ENCODE data around the gene CHURC1.

Gene CHURC1

GRCh38 chr14:64945431-64946178 is 31.4 kb downstream of the CHURC1 start:
- Histone ChIP-seq H3K36me3 (ENCODE audit: insufficient read depth, low read length) (peaks cover 8% of the 10 kb centered on the region; the same call in 1 of the 2 replicates), H3K4me3 (no peak overlapping the region), H3K9ac (ENCODE audit: insufficient read length) (no peak overlapping the region), H3K9me3 (ENCODE audit: low read depth, low read length) (no peaks in the 10 kb centered on the region), H3K27ac (no peak overlapping the region)
- TF ChIP-seq EZH2 (IDR thresholded peaks at IDR 0.05) (no peak), FOXP2 (optimal IDR thresholded peaks at IDR 0.05; ENCODE audit: control extremely low read depth, extremely low read length, insufficient read depth) (no peak), POLR2AphosphoS5 (IDR thresholded peaks at IDR 0.05; ENCODE audit: borderline replicate concordance, low read depth, low read length) (no peak)
- no peak for DNase-seq (ENCODE audit: low read depth, low spot score)

- no peaks in the 10 kb centered on the region for H3K9me3 ChIP-seq (ENCODE audit: low read depth, low read length)
- no peak overlapping the region for H3K4me3 ChIP-seq
- H3K36me3 ChIP-seq (ENCODE audit: insufficient read depth, low read length), result peaks cover 10% of the 10 kb centered on the region; the same call in 1 of the 2 replicates
- H3K27ac ChIP-seq, result no peak overlapping the region
- no peak overlapping the region for H3K9ac ChIP-seq (ENCODE audit: insufficient read length)
- TF ChIP-seq EZH2 (IDR thresholded peaks at IDR 0.05), result no peak
- no peak for TF ChIP-seq POLR2AphosphoS5 (IDR thresholded peaks at IDR 0.05; ENCODE audit: borderline replicate concordance, low read depth, low read length)
- TF ChIP-seq FOXP2 (optimal IDR thresholded peaks at IDR 0.05; ENCODE audit: control extremely low read depth, extremely low read length, insufficient read depth), result no peak
- DNase-seq (ENCODE audit: low read depth, low spot score), result no peak
Observed at GRCh38 chr14:64946310-64947045, 32.2 kb downstream of the CHURC1 start.

- H3K4me3 ChIP-seq, result no peak overlapping the region
- no peak for DNase-seq (ENCODE audit: low read depth, low spot score)
- no peak overlapping the region for H3K9ac ChIP-seq (ENCODE audit: insufficient read length)
- H3K27ac ChIP-seq, result no peak overlapping the region
- H3K36me3 ChIP-seq (ENCODE audit: insufficient read depth, low read length), result peaks cover 10% of the 10 kb centered on the region; the same call in 1 of the 2 replicates
- H3K9me3 ChIP-seq (ENCODE audit: low read depth, low read length), result no peaks in the 10 kb centered on the region
- TF ChIP-seq EZH2 (IDR thresholded peaks at IDR 0.05), result no peak
- TF ChIP-seq FOXP2 (optimal IDR thresholded peaks at IDR 0.05; ENCODE audit: control extremely low read depth, extremely low read length, insufficient read depth), result no peak
- TF ChIP-seq POLR2AphosphoS5 (IDR thresholded peaks at IDR 0.05; ENCODE audit: borderline replicate concordance, low read depth, low read length), result no peak
Observed at GRCh38 chr14:64947710-64948611, 33.7 kb downstream of the CHURC1 start.

GRCh38 chr14:64948612-64949210 is 34.5 kb downstream of the CHURC1 start:
- Histone ChIP-seq H3K4me3 (no peak overlapping the region), H3K9ac (ENCODE audit: insufficient read length) (no peak overlapping the region), H3K36me3 (ENCODE audit: insufficient read depth, low read length) (peaks cover 10% of the 10 kb centered on the region; the same call in 1 of the 2 replicates), H3K9me3 (ENCODE audit: low read depth, low read length) (no peaks in the 10 kb centered on the region), H3K27ac (no peak overlapping the region)
- no peak for DNase-seq (ENCODE audit: low read depth, low spot score)
- TF ChIP-seq FOXP2 (optimal IDR thresholded peaks at IDR 0.05; ENCODE audit: control extremely low read depth, extremely low read length, insufficient read depth), result no peak
- no peak for TF ChIP-seq EZH2 (IDR thresholded peaks at IDR 0.05)
- TF ChIP-seq POLR2AphosphoS5 (IDR thresholded peaks at IDR 0.05; ENCODE audit: borderline replicate concordance, low read depth, low read length), result no peak

- Histone ChIP-seq H3K36me3 (ENCODE audit: insufficient read depth, low read length) (peaks cover 10% of the 10 kb centered on the region; the same call in 1 of the 2 replicates), H3K9me3 (ENCODE audit: low read depth, low read length) (no peaks in the 10 kb centered on the region), H3K9ac (ENCODE audit: insufficient read length) (no peak overlapping the region), H3K4me3 (no peak overlapping the region), H3K27ac (no peak overlapping the region)
- DNase-seq (ENCODE audit: low read depth, low spot score), result no peak
- TF ChIP-seq POLR2AphosphoS5 (IDR thresholded peaks at IDR 0.05; ENCODE audit: borderline replicate concordance, low read depth, low read length), result no peak
- TF ChIP-seq EZH2 (IDR thresholded peaks at IDR 0.05), result no peak
- TF ChIP-seq FOXP2 (optimal IDR thresholded peaks at IDR 0.05; ENCODE audit: control extremely low read depth, extremely low read length, insufficient read depth), result no peak
Observed at GRCh38 chr14:64950889-64951288, 36.6 kb downstream of the CHURC1 start.

GRCh38 chr14:64951291-64951690 is 37.0 kb downstream of the CHURC1 start:
- H3K9ac ChIP-seq (ENCODE audit: insufficient read length), result no peak overlapping the region
- DNase-seq (ENCODE audit: low read depth, low spot score), result no peak
- no peak for TF ChIP-seq POLR2AphosphoS5 (IDR thresholded peaks at IDR 0.05; ENCODE audit: borderline replicate concordance, low read depth, low read length)
- no peak for TF ChIP-seq EZH2 (IDR thresholded peaks at IDR 0.05)
- no peak for TF ChIP-seq FOXP2 (optimal IDR thresholded peaks at IDR 0.05; ENCODE audit: control extremely low read depth, extremely low read length, insufficient read depth)
- no peaks in the 10 kb centered on the region for H3K9me3 ChIP-seq (ENCODE audit: low read depth, low read length)
- H3K36me3 ChIP-seq (ENCODE audit: insufficient read depth, low read length), result peaks cover 10% of the 10 kb centered on the region; the same call in 1 of the 2 replicates
- no peak overlapping the region for H3K27ac ChIP-seq
- H3K4me3 ChIP-seq, result no peak overlapping the region

- Histone ChIP-seq H3K36me3 (ENCODE audit: insufficient read depth, low read length) (peaks cover 7% of the 10 kb centered on the region; the same call in 1 of the 2 replicates), H3K9me3 (ENCODE audit: low read depth, low read length) (no peaks in the 10 kb centered on the region)
Observed at GRCh38 chr14:64951724-64952123, 37.5 kb downstream of the CHURC1 start.

More at GRCh38 chr14:64951724-64952123, 37.5 kb downstream of the CHURC1 start:
- DNase-seq (ENCODE audit: low read depth, low spot score), result no peak
- TF ChIP-seq FOXP2 (optimal IDR thresholded peaks at IDR 0.05; ENCODE audit: control extremely low read depth, extremely low read length, insufficient read depth) (no peak), EZH2 (IDR thresholded peaks at IDR 0.05) (no peak), POLR2AphosphoS5 (IDR thresholded peaks at IDR 0.05; ENCODE audit: borderline replicate concordance, low read depth, low read length) (no peak)
- no peak overlapping the region for H3K4me3 ChIP-seq
- H3K27ac ChIP-seq, result no peak overlapping the region
- no peak overlapping the region for H3K9ac ChIP-seq (ENCODE audit: insufficient read length)
